Measurements from ENCODE around the gene VANGL1. TPM values are rescaled to one million over a fixed set of nuclear protein-coding genes. Genes with fewer than 3 reads are reported as not detected.

Gene VANGL1
- total and polyA plus RNA-seq, 2 of the 8 experiments (the other 6 are each of a cell fraction or from before 2014, with no cell fraction given), result 9.4 to 13.4 TPM

DNA sequence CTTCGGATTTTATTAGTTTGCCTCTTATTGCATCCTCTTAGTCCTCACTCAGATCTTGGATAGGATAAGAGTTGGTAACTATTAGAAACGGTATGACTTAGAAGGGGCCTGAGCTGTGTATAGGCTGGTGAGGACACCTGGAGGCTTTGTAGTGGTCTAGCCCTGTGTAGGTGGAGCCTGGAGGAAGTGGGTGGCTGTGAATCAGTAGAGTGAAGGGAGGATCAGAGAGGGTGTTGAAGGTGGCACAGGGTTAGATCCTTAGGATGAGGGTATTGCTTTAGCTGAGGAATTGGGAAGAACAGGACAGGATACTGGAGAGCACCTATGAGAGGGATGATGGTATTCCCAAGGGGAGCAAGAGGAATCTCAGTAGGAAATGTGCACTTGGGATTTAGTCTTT, 5.7 kb downstream of the VANGL1 start (continued):
- no peak for TF ChIP-seq RAD21 (IDR thresholded peaks at IDR 0.05 in 1 of 2, conservative IDR thresholded peaks at IDR 0.05 in 1 of 2; ENCODE audit: low read depth in 2 of 2, low read length in 2 of 2)
- TF ChIP-seq SIRT6 (IDR thresholded peaks at IDR 0.05; ENCODE audit: low read length), result no peak
- no peak for TF ChIP-seq SP2 (IDR thresholded peaks at IDR 0.05; ENCODE audit: low read length)
- TF ChIP-seq TCF12 (IDR thresholded peaks at IDR 0.05; ENCODE audit: low read depth, low read length), result no peak
- no peak for TF ChIP-seq EGR1 (IDR thresholded peaks at IDR 0.05; ENCODE audit: borderline replicate concordance, low read depth, low read length)
- no peak for TF ChIP-seq FOSL1 (IDR thresholded peaks at IDR 0.05; ENCODE audit: insufficient read depth, low read depth, low read length)
- no peak for TF ChIP-seq TBP (IDR thresholded peaks at IDR 0.05; ENCODE audit: low read depth, low read length)

All from H1 (cell line).